AML-193 (cell line): Measurements from ENCODE around the gene TACC2.

Source experiments
- DNase-seq, 2 experiments: peaks; one replicate each; lab custom pipeline; 2025; lab: John Stamatoyannopoulos, UW

Gene TACC2

GRCh38 chr10:122121059-122121458, 132.1 kb downstream of the TACC2 start:
- DNase-seq: no peak

- DNase-seq: no peak
These were observed 133.5 kb downstream of the TACC2 start for GRCh38 chr10:122122493-122122892.

- DNase-seq: no peak
These were observed 134.2 kb downstream of the TACC2 start for GRCh38 chr10:122123186-122123585.

GRCh38 chr10:122124342-122124741, 135.4 kb downstream of the TACC2 start:
- no peak for DNase-seq

GRCh38 chr10:122124808-122125207, 135.8 kb downstream of the TACC2 start:
- no peak for DNase-seq

GRCh38 chr10:122126763-122127659, 138.0 kb downstream of the TACC2 start:
- no peak for DNase-seq

GRCh38 chr10:122127943-122128342, 139.0 kb downstream of the TACC2 start:
- no peak for DNase-seq

GRCh38 chr10:122128357-122128756, 139.4 kb downstream of the TACC2 start:
- no peak for DNase-seq

GRCh38 chr10:122130474-122131110, 141.6 kb downstream of the TACC2 start:
- no peak for DNase-seq

- no peak for DNase-seq
These were observed 143.4 kb downstream of the TACC2 start for GRCh38 chr10:122132331-122132755.

GRCh38 chr10:122132882-122133565, 144.1 kb downstream of the TACC2 start:
- no peak for DNase-seq

GRCh38 chr10:122135251-122136025, 146.5 kb downstream of the TACC2 start:
- no peak for DNase-seq

- no peak for DNase-seq
These were observed 150.1 kb downstream of the TACC2 start for GRCh38 chr10:122138831-122139625.

- DNase-seq: no peak
These were observed 150.7 kb downstream of the TACC2 start for GRCh38 chr10:122139627-122140170.

GRCh38 chr10:122140461-122140902, 151.5 kb downstream of the TACC2 start:
- DNase-seq: no peak

GRCh38 chr10:122140941-122141623, 152.1 kb downstream of the TACC2 start:
- DNase-seq: no peak

- DNase-seq: no peak
These were observed 153.1 kb downstream of the TACC2 start for GRCh38 chr10:122141821-122142640.

- no peak for DNase-seq
These were observed 153.8 kb downstream of the TACC2 start for GRCh38 chr10:122142641-122143237.
